Measurements from ENCODE around the gene RPAP3. TPM values are rescaled to one million over a fixed set of nuclear protein-coding genes. Genes with fewer than 3 reads are reported as not detected.

The RPAP3 gene, protein sequence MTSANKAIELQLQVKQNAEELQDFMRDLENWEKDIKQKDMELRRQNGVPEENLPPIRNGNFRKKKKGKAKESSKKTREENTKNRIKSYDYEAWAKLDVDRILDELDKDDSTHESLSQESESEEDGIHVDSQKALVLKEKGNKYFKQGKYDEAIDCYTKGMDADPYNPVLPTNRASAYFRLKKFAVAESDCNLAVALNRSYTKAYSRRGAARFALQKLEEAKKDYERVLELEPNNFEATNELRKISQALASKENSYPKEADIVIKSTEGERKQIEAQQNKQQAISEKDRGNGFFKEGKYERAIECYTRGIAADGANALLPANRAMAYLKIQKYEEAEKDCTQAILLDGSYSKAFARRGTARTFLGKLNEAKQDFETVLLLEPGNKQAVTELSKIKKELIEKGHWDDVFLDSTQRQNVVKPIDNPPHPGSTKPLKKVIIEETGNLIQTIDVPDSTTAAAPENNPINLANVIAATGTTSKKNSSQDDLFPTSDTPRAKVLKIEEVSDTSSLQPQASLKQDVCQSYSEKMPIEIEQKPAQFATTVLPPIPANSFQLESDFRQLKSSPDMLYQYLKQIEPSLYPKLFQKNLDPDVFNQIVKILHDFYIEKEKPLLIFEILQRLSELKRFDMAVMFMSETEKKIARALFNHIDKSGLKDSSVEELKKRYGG
- total RNA-seq, result 10 to 100 TPM in 1 of 2 donors, 1 to 10 TPM in 1; 8.1 to 16.8 TPM

DNA sequence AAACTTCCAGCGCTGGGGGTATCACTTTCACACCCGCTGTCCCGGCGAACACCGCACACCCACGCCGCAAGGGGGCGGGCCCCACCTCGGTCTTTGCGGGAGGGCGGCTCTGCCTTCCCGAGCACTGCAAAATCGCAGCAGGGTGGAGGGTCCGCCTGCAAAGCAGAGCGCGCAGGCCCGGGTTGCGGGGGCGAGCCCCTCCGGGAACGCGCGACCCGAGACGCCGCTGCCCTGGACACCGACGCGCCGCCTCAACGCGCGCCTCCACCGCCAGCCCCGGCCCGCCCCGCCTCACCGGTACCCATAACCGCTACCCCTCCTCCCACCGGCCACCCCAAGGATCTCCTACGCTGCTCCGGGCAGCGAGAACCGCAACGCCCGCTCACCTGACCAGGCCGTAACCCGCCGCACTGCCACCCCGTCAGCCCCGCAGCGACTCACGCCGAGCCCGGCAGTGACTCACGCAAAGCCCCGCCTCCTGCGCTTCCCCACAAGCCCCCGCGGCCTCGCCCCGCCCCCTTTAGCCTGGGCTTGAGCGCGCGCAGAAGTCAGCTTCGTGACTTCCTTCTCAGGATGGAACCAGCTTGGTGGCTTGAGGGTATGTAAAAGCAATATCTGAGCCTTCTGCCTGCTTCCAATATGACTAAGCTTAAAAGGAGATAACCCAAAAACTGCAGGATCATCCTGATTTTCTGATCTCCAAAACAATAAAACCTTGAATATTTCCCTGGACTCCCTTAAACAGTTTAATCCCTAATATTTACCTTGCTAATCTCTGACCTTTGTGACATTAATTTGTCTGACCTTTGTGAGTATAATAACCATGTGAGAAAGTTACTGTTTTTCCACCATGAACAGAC, at the start of gene RPAP3:
Gene RPAP3, minus strand, starts transcription at position 465 of the 860 bp plus-strand sequence. CDS start 3,190 bp downstream, outside the sequence.
- H3K36me3 ChIP-seq, result no peaks in the 10 kb centered on the region
- H3K4me3 ChIP-seq, result peak within 1 kb of the TSS; percentile 87
- DNase-seq (ENCODE audit: low spot score) (peak; percentile 95), ATAC-seq (ENCODE audit: insufficient number of reproducible peaks, low FRiP score, low read depth) (peak; percentile 91)
- H3K27ac ChIP-seq, result peak within 1 kb of the TSS; percentile 69 to 72
- TF ChIP-seq, protein P1, sequence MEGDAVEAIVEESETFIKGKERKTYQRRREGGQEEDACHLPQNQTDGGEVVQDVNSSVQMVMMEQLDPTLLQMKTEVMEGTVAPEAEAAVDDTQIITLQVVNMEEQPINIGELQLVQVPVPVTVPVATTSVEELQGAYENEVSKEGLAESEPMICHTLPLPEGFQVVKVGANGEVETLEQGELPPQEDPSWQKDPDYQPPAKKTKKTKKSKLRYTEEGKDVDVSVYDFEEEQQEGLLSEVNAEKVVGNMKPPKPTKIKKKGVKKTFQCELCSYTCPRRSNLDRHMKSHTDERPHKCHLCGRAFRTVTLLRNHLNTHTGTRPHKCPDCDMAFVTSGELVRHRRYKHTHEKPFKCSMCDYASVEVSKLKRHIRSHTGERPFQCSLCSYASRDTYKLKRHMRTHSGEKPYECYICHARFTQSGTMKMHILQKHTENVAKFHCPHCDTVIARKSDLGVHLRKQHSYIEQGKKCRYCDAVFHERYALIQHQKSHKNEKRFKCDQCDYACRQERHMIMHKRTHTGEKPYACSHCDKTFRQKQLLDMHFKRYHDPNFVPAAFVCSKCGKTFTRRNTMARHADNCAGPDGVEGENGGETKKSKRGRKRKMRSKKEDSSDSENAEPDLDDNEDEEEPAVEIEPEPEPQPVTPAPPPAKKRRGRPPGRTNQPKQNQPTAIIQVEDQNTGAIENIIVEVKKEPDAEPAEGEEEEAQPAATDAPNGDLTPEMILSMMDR (IDR thresholded peaks at IDR 0.05), result peak; percentile 75
- no peaks in the 10 kb centered on the region for H3K9me3 ChIP-seq
- peaks cover 4 to 25% of the 10 kb centered on the region in 2 donors for H3K4me1 ChIP-seq (ENCODE audit: control insufficient read depth in 1 of 2, low read depth in 2 of 2)
- H3K27me3 ChIP-seq (replicated peaks; ENCODE audit: insufficient read depth), result no peaks in the 10 kb centered on the region

DNA sequence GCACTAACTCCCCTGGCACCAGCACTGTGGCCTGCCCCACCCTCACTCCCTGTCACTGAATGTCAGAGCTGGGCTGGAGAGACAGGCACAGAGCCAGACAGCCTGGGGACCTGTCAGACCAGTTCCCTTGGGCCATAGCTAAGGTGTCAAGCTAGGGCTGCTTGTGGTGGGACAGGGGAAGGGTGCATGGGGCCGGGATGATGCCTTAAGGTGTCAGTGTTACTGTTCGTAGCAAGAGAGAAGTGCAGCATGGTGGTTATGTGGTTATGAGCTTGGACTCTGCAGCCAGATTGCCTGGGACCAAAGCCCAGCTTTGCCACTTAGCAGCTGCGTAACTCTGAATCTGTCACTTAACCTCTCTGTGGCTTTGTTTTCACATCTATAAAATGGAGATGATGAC, 49.1 kb upstream of the RPAP3 start:
- TF ChIP-seq, protein P1 (IDR thresholded peaks at IDR 0.05), result no peak
- H3K36me3 ChIP-seq, result peaks cover 6% of the 10 kb centered on the region
- H3K27ac ChIP-seq, result peak overlapping the region; percentile 96
- DNase-seq (ENCODE audit: low spot score), result no peak
- H3K9me3 ChIP-seq, result no peaks in the 10 kb centered on the region
- H3K4me3 ChIP-seq, result no peak overlapping the region
- H3K27me3 ChIP-seq (replicated peaks; ENCODE audit: insufficient read depth), result no peaks in the 10 kb centered on the region
- peaks cover 43 to 83% of the 10 kb centered on the region in 2 donors for H3K4me1 ChIP-seq (ENCODE audit: control insufficient read depth in 1 of 2, low read depth in 2 of 2)
- no peak for ATAC-seq (ENCODE audit: insufficient number of reproducible peaks, low FRiP score, low read depth)

DNA sequence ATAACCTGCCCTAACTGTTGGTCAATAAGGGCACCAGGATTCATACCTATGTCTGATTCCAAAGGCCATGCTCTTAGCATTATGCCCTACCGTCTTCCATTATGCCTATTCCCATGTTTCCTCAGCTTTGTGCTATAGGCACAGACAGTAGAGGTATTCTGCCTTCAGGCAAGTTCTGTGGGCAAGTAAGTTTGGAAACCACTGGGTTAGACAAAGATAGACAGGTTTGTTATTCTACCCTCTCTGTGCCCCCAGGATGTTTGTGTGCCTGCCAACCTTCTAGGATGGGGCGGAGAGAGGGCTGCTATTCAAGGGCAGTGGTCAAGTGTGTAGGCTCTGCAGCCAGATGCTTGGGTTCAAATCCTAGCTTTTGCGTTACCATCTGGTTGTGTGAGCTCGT, 48.3 kb upstream of the RPAP3 start:
- Histone ChIP-seq H3K36me3 (peaks cover 11% of the 10 kb centered on the region), H3K4me3 (peak overlapping the region; percentile 45), H3K4me1 (ENCODE audit: control insufficient read depth in 1 of 2, low read depth in 2 of 2) (peaks cover 43 to 77% of the 10 kb centered on the region in 2 donors), H3K9me3 (no peaks in the 10 kb centered on the region), H3K27me3 (replicated peaks; ENCODE audit: insufficient read depth) (no peaks in the 10 kb centered on the region), H3K27ac (peak overlapping the region; percentile 96)
- DNase-seq (ENCODE audit: low spot score) (no peak), ATAC-seq (ENCODE audit: insufficient number of reproducible peaks, low FRiP score, low read depth) (no peak)
- TF ChIP-seq, protein P1 (IDR thresholded peaks at IDR 0.05), result no peak

DNA sequence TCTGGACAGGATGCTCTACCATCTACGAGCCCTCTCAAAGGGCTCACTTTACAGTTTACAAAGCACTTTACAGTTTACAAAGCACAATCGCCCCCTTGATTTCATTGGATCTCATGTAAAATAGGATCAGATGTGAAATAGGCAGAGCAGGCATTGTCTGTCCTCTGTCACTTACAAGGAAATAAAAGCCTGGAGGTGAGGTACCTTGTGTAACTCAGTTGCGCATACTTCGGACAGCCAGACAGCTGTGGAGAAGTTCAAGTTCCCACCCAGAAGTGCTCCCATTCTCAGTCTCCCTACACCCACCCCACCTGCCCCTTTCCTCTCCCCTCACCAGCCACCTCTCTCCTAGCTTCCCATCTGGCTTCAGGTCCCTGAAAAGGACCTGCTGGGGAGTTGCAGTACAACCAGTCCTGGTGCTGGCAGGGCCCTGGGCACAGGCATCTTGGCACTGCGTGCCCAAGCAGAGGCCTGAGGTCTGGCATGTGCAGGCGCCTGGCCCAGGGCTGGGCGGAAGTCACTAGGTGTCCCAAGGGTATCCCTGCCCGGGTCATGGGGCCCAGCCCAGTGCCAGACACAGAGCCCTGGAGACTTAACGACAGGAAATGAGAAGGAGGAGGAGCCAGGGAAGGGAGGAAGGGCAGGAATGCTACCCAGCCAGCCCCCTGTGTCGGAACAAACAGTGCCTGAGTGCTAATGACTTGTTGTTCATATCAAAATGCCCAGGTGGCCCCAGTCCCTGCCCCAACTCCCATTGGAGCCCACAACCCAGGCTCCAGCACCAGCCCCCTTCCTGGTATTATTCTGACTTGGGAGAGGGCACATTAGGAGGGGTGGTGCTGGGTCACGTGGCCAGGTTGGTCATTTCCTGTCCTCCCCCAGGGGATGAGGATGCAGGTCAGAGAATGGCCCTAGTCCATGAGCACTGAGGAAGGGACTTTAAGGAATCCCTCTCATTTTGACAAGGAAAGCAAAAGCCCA, 47.5 kb upstream of the RPAP3 start:
- Histone ChIP-seq H3K27ac (peak overlapping the region; percentile 96), H3K27me3 (replicated peaks; ENCODE audit: insufficient read depth) (no peaks in the 10 kb centered on the region), H3K9me3 (no peaks in the 10 kb centered on the region), H3K36me3 (peaks cover 13% of the 10 kb centered on the region), H3K4me3 (peak overlapping the region; percentile 45), H3K4me1 (ENCODE audit: control insufficient read depth in 1 of 2, low read depth in 2 of 2) (peaks cover 42 to 73% of the 10 kb centered on the region in 2 donors)
- DNase-seq (ENCODE audit: low spot score) (peak; percentile 73), ATAC-seq (ENCODE audit: insufficient number of reproducible peaks, low FRiP score, low read depth) (peak; percentile 77)
- TF ChIP-seq, protein P1 (IDR thresholded peaks at IDR 0.05), result peak; percentile 26

Data from thoracic aorta (tissue), 2 donors.